ENCODE data around the gene C6orf120. TPM values are rescaled to one million over a fixed set of nuclear protein-coding genes. Genes with fewer than 3 reads are reported as not detected.

The C6orf120 gene
- total RNA-seq, 2 donors from 2014 or later = 12.2 to 21.3 TPM

GRCh38 chr6:169738204-169738975 lies 36.5 kb downstream of the C6orf120 start:
- intact Hi-C loops (cut with DNase I) = no loop called here
- H3K27me3 ChIP-seq = no peaks in the 10 kb centered on the region
- 80 to 82% methylated on average over 9 of the region's 9 CpGs for WGBS, 2 donors
- no peaks in the 10 kb centered on the region for H3K4me1 ChIP-seq
- no peak for ATAC-seq
- no peak overlapping the region for H3K4me3 ChIP-seq
- no peak for TF ChIP-seq POLR2A (IDR thresholded peaks at IDR 0.05)
- TF ChIP-seq, protein P1, sequence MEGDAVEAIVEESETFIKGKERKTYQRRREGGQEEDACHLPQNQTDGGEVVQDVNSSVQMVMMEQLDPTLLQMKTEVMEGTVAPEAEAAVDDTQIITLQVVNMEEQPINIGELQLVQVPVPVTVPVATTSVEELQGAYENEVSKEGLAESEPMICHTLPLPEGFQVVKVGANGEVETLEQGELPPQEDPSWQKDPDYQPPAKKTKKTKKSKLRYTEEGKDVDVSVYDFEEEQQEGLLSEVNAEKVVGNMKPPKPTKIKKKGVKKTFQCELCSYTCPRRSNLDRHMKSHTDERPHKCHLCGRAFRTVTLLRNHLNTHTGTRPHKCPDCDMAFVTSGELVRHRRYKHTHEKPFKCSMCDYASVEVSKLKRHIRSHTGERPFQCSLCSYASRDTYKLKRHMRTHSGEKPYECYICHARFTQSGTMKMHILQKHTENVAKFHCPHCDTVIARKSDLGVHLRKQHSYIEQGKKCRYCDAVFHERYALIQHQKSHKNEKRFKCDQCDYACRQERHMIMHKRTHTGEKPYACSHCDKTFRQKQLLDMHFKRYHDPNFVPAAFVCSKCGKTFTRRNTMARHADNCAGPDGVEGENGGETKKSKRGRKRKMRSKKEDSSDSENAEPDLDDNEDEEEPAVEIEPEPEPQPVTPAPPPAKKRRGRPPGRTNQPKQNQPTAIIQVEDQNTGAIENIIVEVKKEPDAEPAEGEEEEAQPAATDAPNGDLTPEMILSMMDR (IDR thresholded peaks at IDR 0.05) = no peak
- H3K36me3 ChIP-seq (replicated peaks in 1 of 2; ENCODE audit: insufficient read depth in 1 of 2, low read depth in 2 of 2) = no peaks in the 10 kb centered on the region
- DNase-seq = no peak
- H3K27ac ChIP-seq = no peak overlapping the region
- H3K9me3 ChIP-seq = no peaks in the 10 kb centered on the region

DNA sequence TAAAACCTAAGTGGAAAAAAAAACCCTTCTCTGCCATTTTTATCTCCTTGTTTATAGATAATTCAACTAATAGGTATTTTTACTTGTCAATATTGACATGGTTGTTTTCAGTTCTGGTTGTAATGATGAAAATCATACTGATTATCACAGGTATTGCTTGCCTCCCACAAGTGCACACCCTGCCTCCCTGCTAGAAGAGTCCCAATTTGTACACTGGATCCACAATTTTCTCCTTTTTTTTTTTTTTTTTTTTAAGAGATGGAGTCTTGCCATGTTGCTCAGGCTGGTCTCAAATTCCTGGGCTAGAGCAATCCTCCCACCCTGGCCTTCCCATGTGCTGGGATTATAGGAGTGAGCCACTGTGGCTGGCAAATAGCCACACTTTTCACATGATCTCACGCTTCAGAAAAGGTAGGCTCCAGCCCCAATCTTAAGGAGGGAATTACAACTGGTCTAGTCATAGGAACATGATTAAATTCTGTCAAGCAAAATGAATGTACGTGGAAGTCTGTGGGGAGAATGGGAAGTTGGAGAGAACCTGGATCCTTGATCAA lies 37.1 kb downstream of the C6orf120 start:
- Histone ChIP-seq H3K27ac (no peak overlapping the region), H3K36me3 (replicated peaks in 1 of 2; ENCODE audit: insufficient read depth in 1 of 2, low read depth in 2 of 2) (no peaks in the 10 kb centered on the region), H3K9me3 (no peaks in the 10 kb centered on the region), H3K4me3 (no peak overlapping the region), H3K4me1 (no peaks in the 10 kb centered on the region), H3K27me3 (no peaks in the 10 kb centered on the region)
- 82 to 88% methylated on average over 2 of the region's 2 CpGs for WGBS, 2 donors
- DNase-seq (no peak), ATAC-seq (no peak)
- TF ChIP-seq POLR2A (IDR thresholded peaks at IDR 0.05) = no peak
- TF ChIP-seq, protein P1 (IDR thresholded peaks at IDR 0.05) = no peak
- intact Hi-C loops (cut with DNase I) = no loop called here

GRCh38 chr6:169741344-169741743 lies 39.4 kb downstream of the C6orf120 start:
- ATAC-seq (no peak), DNase-seq (no peak)
- H3K4me1 ChIP-seq = no peaks in the 10 kb centered on the region
- no peak overlapping the region for H3K4me3 ChIP-seq
- no peaks in the 10 kb centered on the region for H3K36me3 ChIP-seq (replicated peaks in 1 of 2; ENCODE audit: insufficient read depth in 1 of 2, low read depth in 2 of 2)
- no peaks in the 10 kb centered on the region for H3K9me3 ChIP-seq
- no peaks in the 10 kb centered on the region for H3K27me3 ChIP-seq
- H3K27ac ChIP-seq = no peak overlapping the region
- intact Hi-C loops (cut with DNase I) = no loop called here
- no peak for TF ChIP-seq POLR2A (IDR thresholded peaks at IDR 0.05)

GRCh38 chr6:169745405-169745804 lies 43.5 kb downstream of the C6orf120 start:
- no peaks in the 10 kb centered on the region for H3K27me3 ChIP-seq
- H3K36me3 ChIP-seq (replicated peaks in 1 of 2; ENCODE audit: insufficient read depth in 1 of 2, low read depth in 2 of 2) = no peaks in the 10 kb centered on the region
- peaks cover 6% of the 10 kb centered on the region for H3K4me1 ChIP-seq
- TF ChIP-seq POLR2A (IDR thresholded peaks at IDR 0.05) = no peak
- TF ChIP-seq, protein P1 (IDR thresholded peaks at IDR 0.05) = no peak
- H3K27ac ChIP-seq = no peak overlapping the region
- 82 to 89% methylated on average over 3 of the region's 3 CpGs for whole genome bisulfite sequencing, 2 donors
- ATAC-seq (no peak), DNase-seq (no peak)
- no peaks in the 10 kb centered on the region for H3K9me3 ChIP-seq
- intact Hi-C loops (cut with DNase I) = no loop called here
- H3K4me3 ChIP-seq = no peak overlapping the region

GRCh38 chr6:169746556-169746955 lies 44.6 kb downstream of the C6orf120 start:
- no peak for ATAC-seq
- no peaks in the 10 kb centered on the region for H3K36me3 ChIP-seq (replicated peaks in 1 of 2; ENCODE audit: insufficient read depth in 1 of 2, low read depth in 2 of 2)
- WGBS, 2 donors = 87 to 88% methylated on average over 1 of the region's 1 CpG

More at GRCh38 chr6:169746556-169746955, 44.6 kb downstream of the C6orf120 start:
- Histone ChIP-seq H3K9me3 (no peaks in the 10 kb centered on the region), H3K27me3 (no peaks in the 10 kb centered on the region), H3K27ac (no peak overlapping the region), H3K4me3 (no peak overlapping the region), H3K4me1 (peaks cover 11% of the 10 kb centered on the region)
- DNase-seq = no peak
- intact Hi-C loops (cut with DNase I) = no loop called here
- no peak for TF ChIP-seq POLR2A (IDR thresholded peaks at IDR 0.05)
- TF ChIP-seq, protein P1 (IDR thresholded peaks at IDR 0.05) = no peak
